ENCODE data around the gene PORCN. TPM values are rescaled to one million over a fixed set of nuclear protein-coding genes. Genes with fewer than 3 reads are reported as not detected.

The PORCN gene
- total and polyA plus RNA-seq, 2 of the 13 experiments (the other 11 are each of a cell fraction or from before 2014, with no cell fraction given) = 3.9 to 5.8 TPM

DNA sequence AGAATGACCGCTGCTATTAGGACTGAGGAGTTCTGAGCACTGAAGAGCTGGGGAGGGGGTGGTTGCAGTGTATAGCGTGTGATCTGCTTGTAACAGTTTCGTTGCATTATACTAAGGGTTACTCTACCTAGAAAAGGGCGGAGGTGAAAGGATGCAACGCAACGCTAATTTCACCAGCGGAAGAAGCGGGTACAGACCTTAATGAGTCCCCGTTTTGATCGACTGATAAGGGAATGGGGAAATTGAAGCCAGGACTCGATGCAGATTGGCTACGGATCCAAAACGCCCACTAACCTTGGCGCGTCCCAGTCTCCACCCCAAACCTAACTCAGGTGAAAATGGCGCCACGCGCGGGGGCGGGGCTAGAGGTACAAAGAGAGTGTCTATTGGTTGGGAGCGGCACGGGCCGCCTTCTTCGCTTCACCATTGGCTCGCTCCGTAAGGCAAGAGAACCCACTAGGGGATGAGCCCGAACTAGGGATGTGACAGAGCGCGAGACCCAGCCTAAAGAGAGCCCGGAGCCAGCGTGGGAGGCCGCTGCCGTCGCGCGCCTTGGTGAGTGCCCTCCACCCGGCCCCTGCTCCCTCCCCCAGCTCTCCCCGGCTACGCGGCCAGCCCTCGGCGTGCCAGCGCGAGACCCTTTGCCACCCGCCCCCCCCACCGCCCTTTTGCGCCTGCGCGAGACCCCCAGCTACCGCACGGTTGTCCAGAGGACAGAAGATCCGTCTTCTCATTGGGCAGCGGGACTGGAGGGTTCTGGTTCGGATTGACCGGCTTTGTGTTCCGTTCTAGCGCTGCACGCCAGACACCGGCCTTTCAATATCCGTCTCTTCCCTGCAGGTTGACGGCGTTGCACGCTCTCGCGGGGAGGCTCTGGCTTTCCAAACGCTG lies 12.8 kb downstream of the PORCN start, which contains the start of gene EBP (continued):
- TF ChIP-seq KDM2A (CRISPR knock-in tag; IDR thresholded peaks at IDR 0.05; ENCODE audit: borderline replicate concordance, low read depth) (peak; percentile 42; the same call in 1 of the 2 replicates), FOXP1 (IDR thresholded peaks at IDR 0.05) (no peak), FOXP1 (CRISPR knock-in tag; IDR thresholded peaks at IDR 0.05) (no peak), GLI4 (CRISPR knock-in tag; IDR thresholded peaks at IDR 0.05; ENCODE audit: borderline replicate concordance) (no peak), RARG (CRISPR knock-in tag; IDR thresholded peaks at IDR 0.05; ENCODE audit: low read depth) (no peak), MEIS2 (CRISPR knock-in tag; IDR thresholded peaks at IDR 0.05) (no peak), ZNF709 (CRISPR knock-in tag; IDR thresholded peaks at IDR 0.05) (no peak), CREB1 (IDR thresholded peaks at IDR 0.05) (no peak), CREB1 (CRISPR knock-in tag; IDR thresholded peaks at IDR 0.05) (no peak)
- TF ChIP-seq, protein P1, sequence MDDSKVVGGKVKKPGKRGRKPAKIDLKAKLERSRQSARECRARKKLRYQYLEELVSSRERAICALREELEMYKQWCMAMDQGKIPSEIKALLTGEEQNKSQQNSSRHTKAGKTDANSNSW (CRISPR knock-in tag; IDR thresholded peaks at IDR 0.05; ENCODE audit: borderline replicate concordance) = no peak
- TF ChIP-seq, protein P2, sequence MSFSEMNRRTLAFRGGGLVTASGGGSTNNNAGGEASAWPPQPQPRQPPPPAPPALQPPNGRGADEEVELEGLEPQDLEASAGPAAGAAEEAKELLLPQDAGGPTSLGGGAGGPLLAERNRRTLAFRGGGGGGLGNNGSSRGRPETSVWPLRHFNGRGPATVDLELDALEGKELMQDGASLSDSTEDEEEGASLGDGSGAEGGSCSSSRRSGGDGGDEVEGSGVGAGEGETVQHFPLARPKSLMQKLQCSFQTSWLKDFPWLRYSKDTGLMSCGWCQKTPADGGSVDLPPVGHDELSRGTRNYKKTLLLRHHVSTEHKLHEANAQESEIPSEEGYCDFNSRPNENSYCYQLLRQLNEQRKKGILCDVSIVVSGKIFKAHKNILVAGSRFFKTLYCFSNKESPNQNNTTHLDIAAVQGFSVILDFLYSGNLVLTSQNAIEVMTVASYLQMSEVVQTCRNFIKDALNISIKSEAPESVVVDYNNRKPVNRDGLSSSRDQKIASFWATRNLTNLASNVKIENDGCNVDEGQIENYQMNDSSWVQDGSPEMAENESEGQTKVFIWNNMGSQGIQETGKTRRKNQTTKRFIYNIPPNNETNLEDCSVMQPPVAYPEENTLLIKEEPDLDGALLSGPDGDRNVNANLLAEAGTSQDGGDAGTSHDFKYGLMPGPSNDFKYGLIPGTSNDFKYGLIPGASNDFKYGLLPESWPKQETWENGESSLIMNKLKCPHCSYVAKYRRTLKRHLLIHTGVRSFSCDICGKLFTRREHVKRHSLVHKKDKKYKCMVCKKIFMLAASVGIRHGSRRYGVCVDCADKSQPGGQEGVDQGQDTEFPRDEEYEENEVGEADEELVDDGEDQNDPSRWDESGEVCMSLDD (CRISPR knock-in tag; IDR thresholded peaks at IDR 0.05; ENCODE audit: borderline replicate concordance) = no peak

All from HepG2 (cell line).